Astrocyte (in vitro differentiated cells and primary cell): ENCODE data around the gene HP1BP3. TPM values are rescaled to one million over a fixed set of nuclear protein-coding genes. Genes with fewer than 3 reads are reported as not detected.

Experiments
- DNase-seq: peaks from one replicate; pipeline ENCODE4 v3.0.0-alpha.2; 2010; ENCODE audit warnings: low read depth
- FAIRE-seq: peaks from 2 replicates; lab custom pipeline; 2011; peaks lifted over from hg19 to GRCh38; lab: Jason Lieb, UNC
- H2AFZ ChIP-seq: 2 replicates; pipeline ENCODE4 v1.6.0; 2012; ENCODE audit warnings: low read depth, low read length, inconsistent platforms
- H3K27ac ChIP-seq: 2 replicates; pipeline ENCODE4 v1.5.1; 2011; ENCODE audit warnings: low read depth, low read length, inconsistent platforms
- H3K27me3 ChIP-seq: 2 replicates; pipeline ENCODE4 v1.6.0; 2011; ENCODE audit warnings: low read length, inconsistent platforms; ENCODE audit not compliant: insufficient read depth
- H3K36me3 ChIP-seq: 2 replicates; pipeline ENCODE4 v1.5.1; 2011; ENCODE audit warnings: low read length, inconsistent platforms; ENCODE audit not compliant: insufficient read depth
- H3K4me1 ChIP-seq: 2 replicates; pipeline ENCODE4 v1.5.1; 2011; ENCODE audit warnings: low read length, inconsistent platforms; ENCODE audit not compliant: insufficient read depth
- H3K4me2 ChIP-seq: 2 replicates; pipeline ENCODE4 v1.6.0; 2012; ENCODE audit warnings: low read length, inconsistent platforms
- H3K4me3 ChIP-seq: 2 replicates; pipeline ENCODE4 v1.5.1; 2011; ENCODE audit warnings: low read depth, mild to moderate bottlenecking, low read length, inconsistent platforms; ENCODE audit not compliant: insufficient read depth
- H3K79me2 ChIP-seq: 2 replicates; pipeline ENCODE4 v1.6.0; 2012; ENCODE audit warnings: mild to moderate bottlenecking, low read length, inconsistent platforms; ENCODE audit not compliant: insufficient read depth
- H3K9ac ChIP-seq: 2 replicates; pipeline ENCODE4 v1.6.0; 2012; ENCODE audit warnings: mild to moderate bottlenecking, low read length, inconsistent platforms
- H3K9me3 ChIP-seq: 2 replicates; pipeline ENCODE4 v1.5.1; 2012; ENCODE audit warnings: low read depth, mild to moderate bottlenecking, low read length, inconsistent platforms; ENCODE audit not compliant: insufficient read depth
- H4K20me1 ChIP-seq: 2 replicates; pipeline ENCODE4 v1.6.0; 2012; ENCODE audit warnings: low read length, inconsistent platforms; ENCODE audit not compliant: insufficient read depth
- H3K27ac Mint-ChIP-seq: one replicate; pipeline ENCODE4 v1.8.0; 2021; ENCODE audit warnings: mild to moderate bottlenecking, mixed read lengths; ENCODE audit not compliant: unreplicated experiment
- H3K27me3 Mint-ChIP-seq: one replicate; pipeline ENCODE4 v1.8.0; 2021; ENCODE audit warnings: low read depth, mixed read lengths; ENCODE audit not compliant: unreplicated experiment
- H3K36me3 Mint-ChIP-seq: one replicate; pipeline ENCODE4 v1.8.0; 2021; ENCODE audit warnings: low read depth, mixed read lengths; ENCODE audit not compliant: unreplicated experiment
- H3K4me1 Mint-ChIP-seq: one replicate; pipeline ENCODE4 v1.8.0; 2021; ENCODE audit warnings: low read depth, mixed read lengths; ENCODE audit not compliant: unreplicated experiment
- H3K4me3 Mint-ChIP-seq: one replicate; pipeline ENCODE4 v1.8.0; 2021; ENCODE audit warnings: mild to moderate bottlenecking, moderate library complexity, mixed read lengths; ENCODE audit not compliant: unreplicated experiment
- H3K9me3 Mint-ChIP-seq: one replicate; pipeline ENCODE4 v1.8.0; 2021; ENCODE audit warnings: mild to moderate bottlenecking, mixed read lengths; ENCODE audit not compliant: unreplicated experiment
- CTCF ChIP-seq: IDR thresholded peaks from 2 replicates; pipeline ENCODE4 v1.5.1; 2011; ENCODE audit warnings: low read depth, mild to moderate bottlenecking, inconsistent platforms, low read length, moderate library complexity; ENCODE audit not compliant: insufficient read depth
- EZH2 ChIP-seq: IDR thresholded peaks from 2 replicates; pipeline ENCODE4 v1.6.1; 2012; ENCODE audit warnings: mild to moderate bottlenecking, low read length, inconsistent platforms; ENCODE audit not compliant: insufficient read depth
- total RNA-seq: library from RNA; stranded (reverse); gene quantifications from 2 replicates; pipeline ENCODE4 v1.2.1, GENCODE V29; 2021

HP1BP3 gene
- total RNA-seq, 1 donor from 2014 or later, result 156 TPM

GRCh38 chr1:20728371-20729154 lies 58.5 kb downstream of the HP1BP3 start:
- Histone ChIP-seq H3K9me3 (no peaks in the 10 kb centered on the region), H4K20me1 (peaks cover 4% of the 10 kb centered on the region), H3K9ac (no peak overlapping the region), H3K4me3 (no peak overlapping the region), H3K4me1 (peaks cover 14% of the 10 kb centered on the region), H3K36me3 (no peaks in the 10 kb centered on the region), H3K27me3 (peaks cover 5% of the 10 kb centered on the region), H3K27ac (no peak overlapping the region), H2AFZ (no peak overlapping the region), H3K4me2 (no peak overlapping the region), H3K79me2 (no peaks in the 10 kb centered on the region)
- FAIRE-seq (no peak), DNase-seq (no peak)
- Mint-ChIP-seq H3K9me3 (no peaks in the 10 kb centered on the region), H3K36me3 (no peaks in the 10 kb centered on the region), H3K27me3 (peaks cover 15% of the 10 kb centered on the region), H3K4me1 (peaks cover 6% of the 10 kb centered on the region), H3K27ac (no peak overlapping the region), H3K4me3 (no peak overlapping the region)
- TF ChIP-seq CTCF, result no peak
- no peak for TF ChIP-seq EZH2

GRCh38 chr1:20727746-20728316 lies 59.3 kb downstream of the HP1BP3 start:
- no peak overlapping the region for H3K4me2 ChIP-seq
- H3K27ac ChIP-seq, result no peak overlapping the region
- H3K4me3 ChIP-seq, result no peak overlapping the region
- H3K27me3 ChIP-seq, result peaks cover 5% of the 10 kb centered on the region
- H3K9me3 ChIP-seq, result no peaks in the 10 kb centered on the region
- H3K4me3 Mint-ChIP-seq, result no peak overlapping the region
- no peaks in the 10 kb centered on the region for H3K79me2 ChIP-seq
- no peak for DNase-seq
- no peak overlapping the region for H2AFZ ChIP-seq
- H3K4me1 Mint-ChIP-seq, result peaks cover 2% of the 10 kb centered on the region
- H4K20me1 ChIP-seq, result peaks cover 4% of the 10 kb centered on the region
- TF ChIP-seq CTCF, result no peak
- TF ChIP-seq EZH2, result no peak
- no peaks in the 10 kb centered on the region for H3K36me3 ChIP-seq
- FAIRE-seq, result no peak
- peaks cover 8% of the 10 kb centered on the region for H3K4me1 ChIP-seq
- no peak overlapping the region for H3K27ac Mint-ChIP-seq
- H3K36me3 Mint-ChIP-seq, result no peaks in the 10 kb centered on the region
- H3K9ac ChIP-seq, result no peak overlapping the region
- H3K9me3 Mint-ChIP-seq, result no peaks in the 10 kb centered on the region
- peaks cover 15% of the 10 kb centered on the region for H3K27me3 Mint-ChIP-seq
